Ovary (tissue), 3 donors: ENCODE data around the gene CPNE4.

ENCODE experiments used
- CTCF ChIP-seq, 3 donors: fragments of 450-650 bp in 2 of 3; fragments of 200-600 bp in 1 of 3; IDR thresholded peaks; one replicate each; pipeline versions ENCODE4 v1.5.1 to v1.8.0; 2016 to 2022; ENCODE audit warnings: antibody characterized with exemption in 3 of 3, mild to moderate bottlenecking in 1 of 3
- EP300 ChIP-seq: sonication (generic); formaldehyde crosslinking; IDR thresholded peaks from one replicate; pipeline ENCODE4 v1.6.1; 2017; ENCODE audit warnings: antibody characterized with exemption
- POLR2A ChIP-seq: fragments of 450-650 bp; IDR thresholded peaks from one replicate; pipeline ENCODE4 v1.6.1; 2017; ENCODE audit warnings: antibody characterized with exemption, mild to moderate bottlenecking, moderate library complexity
- donor health status: DM: no; HTN: no; CAD: no.

- TF ChIP-seq CTCF (IDR thresholded peaks at IDR 0.05) (no peak), EP300 (no peak), POLR2A (no peak)
Measured at GRCh38 chr3:131976448-131976847, 58.4 kb downstream of the CPNE4 start.
